Neural progenitor cell (in vitro differentiated cells): ENCODE measurements around the gene PTGER3. TPM values are rescaled to one million over a fixed set of nuclear protein-coding genes. Genes with fewer than 3 reads are reported as not detected.

Experiments
- DNase-seq: peaks from one replicate; pipeline ENCODE4 v3.0.0-alpha.2; 2016; ENCODE audit warnings: low spot score
- H2AFZ ChIP-seq: fragments of 200-600 bp; sonication (generic); replicated peaks from 2 replicates; pipeline ENCODE4 v1.6.1; 2016; ENCODE audit warnings: antibody characterized with exemption
- H3F3A ChIP-seq: fragments of 200-600 bp; sonication (generic); 2 replicates; pipeline ENCODE4 v1.6.1; 2016; ENCODE audit warnings: antibody characterized with exemption, low read depth
- H3K27ac ChIP-seq: fragments of 200-600 bp; sonication (generic); 2 replicates; pipeline ENCODE4 v1.5.1; 2016; ENCODE audit warnings: mild to moderate bottlenecking
- H3K27me3 ChIP-seq: fragments of 200-600 bp; sonication (generic); 2 replicates; pipeline ENCODE4 v1.6.1; 2016; ENCODE audit warnings: mild to moderate bottlenecking, moderate library complexity
- H3K36me3 ChIP-seq: fragments of 200-600 bp; sonication (generic); 2 replicates; pipeline ENCODE4 v1.5.1; 2016
- H3K4me1 ChIP-seq: fragments of 200-600 bp; sonication (generic); 2 replicates; pipeline ENCODE4 v1.6.1; 2016; ENCODE audit warnings: mixed run types
- H3K4me2 ChIP-seq: fragments of 200-600 bp; sonication (generic); 2 replicates; pipeline ENCODE4 v1.6.1; 2016
- H3K4me3 ChIP-seq: fragments of 200-600 bp; sonication (generic); 2 replicates; pipeline ENCODE4 v1.5.1; 2016
- H3K79me2 ChIP-seq: fragments of 200-600 bp; sonication (generic); 2 replicates; pipeline ENCODE4 v1.6.1; 2016; ENCODE audit warnings: low read depth
- H3K9ac ChIP-seq: fragments of 200-600 bp; sonication (generic); 2 replicates; pipeline ENCODE4 v1.6.1; 2016
- H3K9me3 ChIP-seq: fragments of 200-600 bp; sonication (generic); 2 replicates; pipeline ENCODE4 v1.5.1; 2016; ENCODE audit warnings: low read depth
- H4K20me1 ChIP-seq: fragments of 200-600 bp; sonication (generic); 2 replicates; pipeline ENCODE4 v1.6.1; 2016; ENCODE audit warnings: low read depth
- H3K27ac Mint-ChIP-seq: 3 replicates; pipeline ENCODE4 v1.8.0; 2021; ENCODE audit warnings: mixed read lengths
- H3K27me3 Mint-ChIP-seq: 2 replicates; pipeline ENCODE4 v1.8.0; 2022; ENCODE audit warnings: low read depth, mild to moderate bottlenecking, inconsistent platforms, moderate library complexity, mixed read lengths; ENCODE audit not compliant: insufficient read depth
- H3K36me3 Mint-ChIP-seq: 3 replicates; pipeline ENCODE4 v1.8.0; 2021; ENCODE audit warnings: mixed read lengths
- H3K4me1 Mint-ChIP-seq: 3 replicates; pipeline ENCODE4 v1.8.0; 2021; ENCODE audit warnings: mixed read lengths
- H3K4me3 Mint-ChIP-seq: 3 replicates; pipeline ENCODE4 v1.8.0; 2021; ENCODE audit warnings: mild to moderate bottlenecking, moderate library complexity, mixed read lengths
- H3K9me3 Mint-ChIP-seq: 3 replicates; pipeline ENCODE4 v1.8.0; 2020; ENCODE audit warnings: mixed read lengths
- EZH2 ChIP-seq: fragments of 200-600 bp; sonication (generic); IDR thresholded peaks from 2 replicates; pipeline ENCODE4 v1.6.1; 2017; ENCODE audit warnings: antibody characterized with exemption, mild to moderate bottlenecking, moderate library complexity
- EZH2phosphoT487 ChIP-seq: fragments of 200-600 bp; sonication (generic); IDR thresholded peaks from 2 replicates; pipeline ENCODE4 v1.6.1; 2017; ENCODE audit warnings: antibody characterized with exemption
- total RNA-seq: library from RNA; depleted of rRNA; stranded (reverse); fragments of >200 nt; gene quantifications from 2 replicates; pipeline ENCODE4 v1.2.3, GENCODE V29; 2015; ENCODE audit warnings: low replicate concordance
- TF ChIP-seq, protein P1 (sequence below): fragments of 200-600 bp; sonication (generic); IDR thresholded peaks from 2 replicates; pipeline ENCODE4 v1.5.1; 2017; ENCODE audit warnings: antibody characterized with exemption, mild to moderate bottlenecking

PTGER3 gene
- total RNA-seq, 1 donor from 2014 or later, result 0.09 TPM

DNA sequence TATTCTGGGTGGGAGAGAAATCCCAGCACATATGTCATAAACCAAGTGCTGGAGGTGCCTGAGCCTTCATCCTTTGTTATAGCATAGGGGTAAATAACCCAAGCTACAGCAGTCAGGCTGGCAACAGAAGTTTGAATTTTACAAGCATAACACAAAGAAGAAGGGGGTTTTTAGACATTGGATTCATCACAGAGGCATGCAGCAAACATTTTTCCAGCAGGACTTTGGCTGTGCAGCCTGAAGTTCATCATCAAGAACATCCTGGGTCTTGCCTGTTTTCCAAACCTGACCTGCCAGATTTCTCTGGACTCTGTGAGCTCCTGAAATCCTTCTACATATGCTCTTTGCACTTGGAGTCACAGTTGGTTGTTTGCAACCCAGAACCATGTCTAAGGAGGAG lies 16.2 kb downstream of the PTGER3 start:
- Histone ChIP-seq H2AFZ (no peak overlapping the region), H3F3A (no peaks in the 10 kb centered on the region), H3K27me3 (no peaks in the 10 kb centered on the region), H3K36me3 (no peaks in the 10 kb centered on the region), H3K4me1 (no peaks in the 10 kb centered on the region), H3K9me3 (no peaks in the 10 kb centered on the region), H3K9ac (no peak overlapping the region), H4K20me1 (no peaks in the 10 kb centered on the region), H3K4me2 (no peak overlapping the region), H3K79me2 (no peaks in the 10 kb centered on the region), H3K4me3 (no peak overlapping the region), H3K27ac (no peak overlapping the region)
- Mint-ChIP-seq H3K4me3 (no peak overlapping the region), H3K36me3 (no peaks in the 10 kb centered on the region), H3K9me3 (no peaks in the 10 kb centered on the region), H3K27me3 (no peaks in the 10 kb centered on the region), H3K4me1 (no peaks in the 10 kb centered on the region), H3K27ac (no peak overlapping the region)
- TF ChIP-seq EZH2phosphoT487 (no peak), EZH2 (no peak)
- TF ChIP-seq, protein P1, sequence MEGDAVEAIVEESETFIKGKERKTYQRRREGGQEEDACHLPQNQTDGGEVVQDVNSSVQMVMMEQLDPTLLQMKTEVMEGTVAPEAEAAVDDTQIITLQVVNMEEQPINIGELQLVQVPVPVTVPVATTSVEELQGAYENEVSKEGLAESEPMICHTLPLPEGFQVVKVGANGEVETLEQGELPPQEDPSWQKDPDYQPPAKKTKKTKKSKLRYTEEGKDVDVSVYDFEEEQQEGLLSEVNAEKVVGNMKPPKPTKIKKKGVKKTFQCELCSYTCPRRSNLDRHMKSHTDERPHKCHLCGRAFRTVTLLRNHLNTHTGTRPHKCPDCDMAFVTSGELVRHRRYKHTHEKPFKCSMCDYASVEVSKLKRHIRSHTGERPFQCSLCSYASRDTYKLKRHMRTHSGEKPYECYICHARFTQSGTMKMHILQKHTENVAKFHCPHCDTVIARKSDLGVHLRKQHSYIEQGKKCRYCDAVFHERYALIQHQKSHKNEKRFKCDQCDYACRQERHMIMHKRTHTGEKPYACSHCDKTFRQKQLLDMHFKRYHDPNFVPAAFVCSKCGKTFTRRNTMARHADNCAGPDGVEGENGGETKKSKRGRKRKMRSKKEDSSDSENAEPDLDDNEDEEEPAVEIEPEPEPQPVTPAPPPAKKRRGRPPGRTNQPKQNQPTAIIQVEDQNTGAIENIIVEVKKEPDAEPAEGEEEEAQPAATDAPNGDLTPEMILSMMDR, result no peak
- no peak for DNase-seq

DNA sequence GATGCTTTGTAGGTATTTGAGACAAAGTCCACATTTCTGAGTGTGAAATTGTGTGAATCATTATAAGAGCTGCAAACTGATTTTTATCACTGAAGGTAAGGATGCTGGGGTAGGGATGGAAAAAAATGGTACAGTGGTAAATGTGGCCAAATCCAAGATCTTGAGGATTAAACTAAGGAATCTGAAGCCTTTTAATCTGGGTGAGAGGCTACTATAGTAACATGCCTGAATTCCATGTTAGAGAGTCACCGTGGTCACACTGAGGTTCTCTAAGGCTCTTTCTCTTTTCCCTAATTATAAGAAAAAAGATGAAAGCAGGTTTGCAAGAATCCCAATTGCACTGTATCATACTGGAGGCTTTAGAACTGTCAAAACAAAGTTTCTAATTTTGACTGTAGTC lies 17.6 kb downstream of the PTGER3 start:
- Mint-ChIP-seq H3K27ac (no peak overlapping the region), H3K4me1 (no peaks in the 10 kb centered on the region), H3K4me3 (no peak overlapping the region), H3K36me3 (no peaks in the 10 kb centered on the region), H3K27me3 (no peaks in the 10 kb centered on the region), H3K9me3 (no peaks in the 10 kb centered on the region)
- H3K79me2 ChIP-seq, result no peaks in the 10 kb centered on the region
- H3K27ac ChIP-seq, result no peak overlapping the region
- TF ChIP-seq EZH2phosphoT487 (no peak), EZH2 (no peak)
- TF ChIP-seq, protein P1, result no peak
- H3K9me3 ChIP-seq, result no peaks in the 10 kb centered on the region
- no peaks in the 10 kb centered on the region for H3K27me3 ChIP-seq
- no peak for DNase-seq
- no peaks in the 10 kb centered on the region for H3K4me1 ChIP-seq
- no peaks in the 10 kb centered on the region for H3F3A ChIP-seq
- no peak overlapping the region for H2AFZ ChIP-seq
- H3K4me2 ChIP-seq, result no peak overlapping the region
- no peaks in the 10 kb centered on the region for H3K36me3 ChIP-seq
- no peak overlapping the region for H3K9ac ChIP-seq
- no peak overlapping the region for H3K4me3 ChIP-seq
- no peaks in the 10 kb centered on the region for H4K20me1 ChIP-seq

DNA sequence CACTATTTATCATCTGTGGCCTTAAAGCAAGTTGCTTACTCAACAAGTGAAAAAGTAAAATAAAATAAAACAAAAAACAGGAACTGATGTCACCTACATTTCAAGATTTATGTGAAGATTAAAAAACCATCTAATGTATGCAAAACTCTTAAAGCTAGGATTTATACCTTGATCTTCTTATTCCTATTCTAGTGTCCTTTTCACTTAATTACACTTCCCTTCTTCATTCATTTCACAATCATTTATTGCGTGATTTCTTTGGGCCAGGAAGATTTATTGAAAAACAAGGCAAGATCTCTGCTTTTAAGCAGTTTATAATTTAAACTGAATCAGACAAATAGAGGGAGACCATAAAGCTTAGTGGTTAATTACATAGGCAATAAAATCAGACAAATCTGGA lies 18.6 kb downstream of the PTGER3 start:
- H3K4me2 ChIP-seq, result no peak overlapping the region
- Mint-ChIP-seq H3K9me3 (no peaks in the 10 kb centered on the region), H3K36me3 (no peaks in the 10 kb centered on the region), H3K27me3 (no peaks in the 10 kb centered on the region), H3K4me3 (no peak overlapping the region), H3K4me1 (no peaks in the 10 kb centered on the region), H3K27ac (no peak overlapping the region)
- TF ChIP-seq EZH2 (no peak), EZH2phosphoT487 (no peak)
- TF ChIP-seq, protein P1, result no peak
- no peak overlapping the region for H3K9ac ChIP-seq
- H2AFZ ChIP-seq, result no peak overlapping the region
- no peaks in the 10 kb centered on the region for H3F3A ChIP-seq
- no peak overlapping the region for H3K27ac ChIP-seq
- no peak overlapping the region for H3K4me3 ChIP-seq
- H3K4me1 ChIP-seq, result no peaks in the 10 kb centered on the region
- no peaks in the 10 kb centered on the region for H3K36me3 ChIP-seq
- no peaks in the 10 kb centered on the region for H3K9me3 ChIP-seq
- H4K20me1 ChIP-seq, result no peaks in the 10 kb centered on the region
- no peaks in the 10 kb centered on the region for H3K79me2 ChIP-seq
- H3K27me3 ChIP-seq, result no peaks in the 10 kb centered on the region
- DNase-seq, result no peak

DNA sequence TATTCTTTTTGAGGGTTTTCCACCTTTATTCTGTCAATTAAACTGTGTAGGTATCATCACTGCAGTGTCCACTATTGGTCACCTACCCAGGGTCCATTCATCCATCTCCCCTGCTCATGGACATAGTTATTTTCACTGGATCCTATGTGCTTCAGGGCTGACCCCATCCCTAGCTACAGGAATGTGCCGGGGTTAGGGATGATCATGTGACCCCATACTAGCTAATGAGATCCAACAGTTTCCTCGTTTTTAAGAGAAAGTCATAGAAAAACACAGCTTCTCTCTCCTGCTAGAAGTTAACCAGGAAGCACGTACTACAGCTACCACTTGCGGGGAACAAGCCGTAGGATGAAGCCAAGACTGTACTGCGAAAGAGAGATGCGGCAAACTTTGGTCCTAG lies 19.6 kb downstream of the PTGER3 start:
- no peaks in the 10 kb centered on the region for H3K9me3 ChIP-seq
- no peak overlapping the region for H3K27ac ChIP-seq
- no peak overlapping the region for H3K4me2 ChIP-seq
- TF ChIP-seq EZH2phosphoT487 (no peak), EZH2 (no peak)
- TF ChIP-seq, protein P1, result no peak
- no peaks in the 10 kb centered on the region for H3K27me3 ChIP-seq
- H3K4me1 Mint-ChIP-seq, result no peaks in the 10 kb centered on the region
- no peaks in the 10 kb centered on the region for H3K36me3 ChIP-seq
- H3K27me3 Mint-ChIP-seq, result no peaks in the 10 kb centered on the region
- no peak overlapping the region for H3K9ac ChIP-seq
- no peaks in the 10 kb centered on the region for H3K79me2 ChIP-seq
- no peaks in the 10 kb centered on the region for H3K9me3 Mint-ChIP-seq
- no peaks in the 10 kb centered on the region for H3K4me1 ChIP-seq
- no peak for DNase-seq
- no peak overlapping the region for H3K4me3 ChIP-seq
- H4K20me1 ChIP-seq, result no peaks in the 10 kb centered on the region
- H3K4me3 Mint-ChIP-seq, result no peak overlapping the region
- H3F3A ChIP-seq, result no peaks in the 10 kb centered on the region
- H3K27ac Mint-ChIP-seq, result no peak overlapping the region
- H3K36me3 Mint-ChIP-seq, result no peaks in the 10 kb centered on the region
- H2AFZ ChIP-seq, result no peak overlapping the region
